GM18951 (cell line): ENCODE results near the gene OR1E2.
"Not testable (repeated sequence)": the region's sequence is repeated elsewhere in the genome, so short reads cannot be mapped to it uniquely, and the experiment has no call there.

Experiments used
- POLR2A ChIP-seq: IDR thresholded peaks from 4 replicates; pipeline ENCODE4 v1.6.1; 2011; ENCODE audit warnings: mild to moderate bottlenecking; ENCODE audit not compliant: insufficient read length, insufficient read depth; ENCODE audit errors: extremely low read depth
- in situ Hi-C: fragments of 300-500 bp; cut with MboI; formaldehyde crosslinking; loops from one replicate; pipeline ENCODE4 v1.12.0; 2022; ENCODE audit warnings: low sequenced_read_pairs, mixed read lengths, inconsistent platforms; ENCODE audit not compliant: unreplicated experiment

Gene OR1E2

GRCh38 chr17:3433741-3434140 is at the start of gene OR1E2:
TSS of gene OR1E2 (minus strand) at chr17:3433841. CDS start at chr17:3433841, 0 bp downstream.
- in situ Hi-C loops: no loop called here
- no peak for TF ChIP-seq POLR2A

GRCh38 chr17:3482852-3483251 is 49.2 kb upstream of the OR1E2 start:
- TF ChIP-seq POLR2A: no peak
- in situ Hi-C loops: no loop called here

- no peak for TF ChIP-seq POLR2A
Measured at GRCh38 chr17:3479988-3480387, 46.3 kb upstream of the OR1E2 start.

GRCh38 chr17:3475812-3476610 is 42.4 kb upstream of the OR1E2 start, which contains the start of gene ASPA:
TSS of gene ASPA (plus strand) at chr17:3475997. CDS start at chr17:3476160, 163 bp downstream.
- in situ Hi-C loops: no loop called here
- TF ChIP-seq POLR2A: no peak

More at GRCh38 chr17:3479988-3480387, 46.3 kb upstream of the OR1E2 start:
- in situ Hi-C loops: no loop called here

- no peak for TF ChIP-seq POLR2A
- in situ Hi-C loops: no loop called here
Measured at GRCh38 chr17:3475251-3475685, 41.6 kb upstream of the OR1E2 start.

- TF ChIP-seq POLR2A: no peak
- in situ Hi-C loops: no loop called here
Measured at GRCh38 chr17:3474212-3474611, 40.6 kb upstream of the OR1E2 start.

- no peak for TF ChIP-seq POLR2A
- in situ Hi-C loops: no loop called here
Measured at GRCh38 chr17:3472137-3472536, 38.5 kb upstream of the OR1E2 start.

GRCh38 chr17:3471599-3471998 is 38.0 kb upstream of the OR1E2 start, which contains the start of gene SPATA22:
TSS of gene SPATA22 (minus strand) at chr17:3471819. CDS start at chr17:3469325, 2,494 bp downstream.
- in situ Hi-C loops: no loop called here
- TF ChIP-seq POLR2A: no peak

GRCh38 chr17:3469529-3469928 is 35.9 kb upstream of the OR1E2 start:
- TF ChIP-seq POLR2A: no peak
- in situ Hi-C loops: no loop called here

GRCh38 chr17:3466355-3466754 is 32.7 kb upstream of the OR1E2 start:
- in situ Hi-C loops: not testable (repeated sequence)

GRCh38 chr17:3448059-3448665 is 14.5 kb upstream of the OR1E2 start:
- in situ Hi-C loops: no loop called here
- TF ChIP-seq POLR2A: no peak

- TF ChIP-seq POLR2A: no peak
- in situ Hi-C loops: no loop called here
Measured at GRCh38 chr17:3447625-3448024, 14.0 kb upstream of the OR1E2 start.

- in situ Hi-C loops: no loop called here
- TF ChIP-seq POLR2A: no peak
Measured at GRCh38 chr17:3440451-3440850, 6.8 kb upstream of the OR1E2 start.

- in situ Hi-C loops: no loop called here
- TF ChIP-seq POLR2A: no peak
Measured at GRCh38 chr17:3438368-3438767, 4.7 kb upstream of the OR1E2 start.

- in situ Hi-C loops: not testable (repeated sequence)
Measured at GRCh38 chr17:3433215-3433614, 426 bp downstream of the OR1E2 start.
